NCI-H2081 (cell line): Measurements from ENCODE around the gene FSIP1.

ENCODE experiments used
- DNase-seq, 2 experiments: peaks; one replicate each; lab custom pipeline; 2025; lab: John Stamatoyannopoulos, UW

The FSIP1 gene

GRCh38 chr15:39684233-39684632, 98.4 kb downstream of the FSIP1 start:
- DNase-seq, result no peak

- DNase-seq, result no peak
Observed at GRCh38 chr15:39682366-39682765, 100.3 kb downstream of the FSIP1 start.

GRCh38 chr15:39680868-39681267, 101.8 kb downstream of the FSIP1 start:
- DNase-seq, result no peak

- DNase-seq, result no peak
Observed at GRCh38 chr15:39672666-39673065, 110.0 kb downstream of the FSIP1 start.

- no peak for DNase-seq
Observed at GRCh38 chr15:39672184-39672583, 110.5 kb downstream of the FSIP1 start.

GRCh38 chr15:39670687-39671086, 112.0 kb downstream of the FSIP1 start:
- no peak for DNase-seq

- peak in 1 of 2 experiments; percentile 3 for DNase-seq
Observed at GRCh38 chr15:39669661-39670060, 113.0 kb downstream of the FSIP1 start.

GRCh38 chr15:39669241-39669640, 113.4 kb downstream of the FSIP1 start:
- DNase-seq, result no peak

GRCh38 chr15:39668457-39668856, 114.2 kb downstream of the FSIP1 start:
- DNase-seq, result no peak

GRCh38 chr15:39667382-39668127, 115.1 kb downstream of the FSIP1 start:
- DNase-seq, result no peak

- DNase-seq, result no peak
Observed at GRCh38 chr15:39666677-39667076, 116.0 kb downstream of the FSIP1 start.

GRCh38 chr15:39665629-39666250, 116.9 kb downstream of the FSIP1 start:
- DNase-seq, result no peak

- no peak for DNase-seq
Observed at GRCh38 chr15:39663704-39664250, 118.9 kb downstream of the FSIP1 start.

GRCh38 chr15:39661776-39662175, 120.9 kb downstream of the FSIP1 start:
- DNase-seq, result no peak

- no peak for DNase-seq
Observed at GRCh38 chr15:39658740-39659139, 123.9 kb downstream of the FSIP1 start.

- DNase-seq, result no peak
Observed at GRCh38 chr15:39657668-39658067, 125.0 kb downstream of the FSIP1 start.

- DNase-seq, result no peak
Observed at GRCh38 chr15:39657181-39657580, 125.5 kb downstream of the FSIP1 start.

- DNase-seq, result no peak
Observed at GRCh38 chr15:39654304-39654703, 128.3 kb downstream of the FSIP1 start.

GRCh38 chr15:39651881-39652280, 130.8 kb downstream of the FSIP1 start:
- DNase-seq, result no peak

- DNase-seq, result no peak
Observed at GRCh38 chr15:39651295-39651694, 131.3 kb downstream of the FSIP1 start.

- DNase-seq, result no peak
Observed at GRCh38 chr15:39649757-39650156, 132.9 kb downstream of the FSIP1 start.

- no peak for DNase-seq
Observed at GRCh38 chr15:39646425-39646824, 136.2 kb downstream of the FSIP1 start.

- DNase-seq, result no peak
Observed at GRCh38 chr15:39645976-39646257, 136.7 kb downstream of the FSIP1 start.
